OCI-LY7 (cell line): ENCODE measurements around the gene DMKN.
"Not testable (repeated sequence)": the region's sequence is repeated elsewhere in the genome, so short reads cannot be mapped to it uniquely, and the experiment has no call there.

Experiments used
- CTCF ChIP-seq: fragments of 200-600 bp; sonication (generic); conservative IDR thresholded peaks from 2 replicates; pipeline ENCODE4 v1.5.1; 2014; ENCODE audit warnings: mild to moderate bottlenecking, antibody characterized with exemption, low read length, moderate library complexity, mixed read lengths
- EZH2phosphoT487 ChIP-seq: fragments of 200-600 bp; sonication (generic); IDR thresholded peaks from 2 replicates; pipeline ENCODE4 v1.6.1; 2018; ENCODE audit warnings: low read depth, borderline replicate concordance, mild to moderate bottlenecking, mixed run types, antibody characterized with exemption, low read length, moderate library complexity, mixed read lengths

GRCh38 chr19:35471075-35471474 lies 42.4 kb downstream of the DMKN start:
- not testable (repeated sequence) for TF ChIP-seq CTCF, EZH2phosphoT487
